HT-29 (cell line): ENCODE measurements around the gene ZNF655. TPM values are rescaled to one million over a fixed set of nuclear protein-coding genes. Genes with fewer than 3 reads are reported as not detected.

ENCODE experiments used
- DNase-seq: peaks from one replicate; pipeline ENCODE4 v3.0.0-alpha.2; 2015; ENCODE audit warnings: low spot score
- total RNA-seq: library from RNA; depleted of rRNA; stranded (reverse); fragments of >200 nt; shearing (Covaris generic); gene quantifications from 2 replicates; pipeline ENCODE4 v1.2.3, GENCODE V29; 2014

Gene ZNF655
- total RNA-seq, 1 experiment from 2014 or later = 39.7 TPM

- no peak for DNase-seq
Measured at GRCh38 chr7:99601656-99602310, 43.3 kb downstream of the ZNF655 start.

GRCh38 chr7:99605527-99605926 is 47.1 kb downstream of the ZNF655 start:
- no peak for DNase-seq

GRCh38 chr7:99606531-99606930 is 48.1 kb downstream of the ZNF655 start:
- DNase-seq = no peak

- no peak for DNase-seq
Measured at GRCh38 chr7:99607548-99607947, 49.1 kb downstream of the ZNF655 start.

- no peak for DNase-seq
Measured at GRCh38 chr7:99614495-99614894, 56.1 kb downstream of the ZNF655 start.

GRCh38 chr7:99615989-99616358 is 57.5 kb downstream of the ZNF655 start:
- no peak for DNase-seq

- DNase-seq = peak; percentile 96
Measured at GRCh38 chr7:99616359-99617191, 58.1 kb downstream of the ZNF655 start, which contains the start of gene ZSCAN25. Gene ZSCAN25 (plus strand): TSS chr7:99616946. CDS start chr7:99619607, 2,661 bp downstream.

GRCh38 chr7:99617192-99617781 is 58.8 kb downstream of the ZNF655 start:
- DNase-seq = no peak

GRCh38 chr7:99618726-99619125 is 60.3 kb downstream of the ZNF655 start:
- DNase-seq = no peak

- no peak for DNase-seq
Measured at GRCh38 chr7:99619571-99620130, 61.2 kb downstream of the ZNF655 start.

- no peak for DNase-seq
Measured at GRCh38 chr7:99621271-99621670, 62.8 kb downstream of the ZNF655 start.

GRCh38 chr7:99622596-99622995 is 64.2 kb downstream of the ZNF655 start:
- DNase-seq = peak; percentile 8

- no peak for DNase-seq
Measured at GRCh38 chr7:99623091-99623693, 64.8 kb downstream of the ZNF655 start.

GRCh38 chr7:99623702-99624447 is 65.4 kb downstream of the ZNF655 start:
- DNase-seq = no peak

GRCh38 chr7:99624484-99624883 is 66.0 kb downstream of the ZNF655 start:
- DNase-seq = no peak

- no peak for DNase-seq
Measured at GRCh38 chr7:99625321-99625720, 66.9 kb downstream of the ZNF655 start.

- DNase-seq = no peak
Measured at GRCh38 chr7:99625961-99626360, 67.5 kb downstream of the ZNF655 start.
